GM12864 (cell line): ENCODE data around the gene ZFYVE27.

Experiments
- DNase-seq: peaks from one replicate; pipeline ENCODE4 v3.0.0-alpha.2; 2011; ENCODE audit warnings: low read depth
- H3K4me3 ChIP-seq: 2 replicates; pipeline ENCODE4 v1.5.1; 2011; ENCODE audit warnings: mild to moderate bottlenecking, low read depth, low read length, control low read depth
- TF ChIP-seq, protein P1 (sequence below): IDR thresholded peaks from 2 replicates; pipeline ENCODE4 v1.5.1; 2011; ENCODE audit warnings: low read depth, mild to moderate bottlenecking, moderate library complexity, low read length, control low read depth, inconsistent platforms; ENCODE audit errors: missing control alignments

ZFYVE27 gene

DNA sequence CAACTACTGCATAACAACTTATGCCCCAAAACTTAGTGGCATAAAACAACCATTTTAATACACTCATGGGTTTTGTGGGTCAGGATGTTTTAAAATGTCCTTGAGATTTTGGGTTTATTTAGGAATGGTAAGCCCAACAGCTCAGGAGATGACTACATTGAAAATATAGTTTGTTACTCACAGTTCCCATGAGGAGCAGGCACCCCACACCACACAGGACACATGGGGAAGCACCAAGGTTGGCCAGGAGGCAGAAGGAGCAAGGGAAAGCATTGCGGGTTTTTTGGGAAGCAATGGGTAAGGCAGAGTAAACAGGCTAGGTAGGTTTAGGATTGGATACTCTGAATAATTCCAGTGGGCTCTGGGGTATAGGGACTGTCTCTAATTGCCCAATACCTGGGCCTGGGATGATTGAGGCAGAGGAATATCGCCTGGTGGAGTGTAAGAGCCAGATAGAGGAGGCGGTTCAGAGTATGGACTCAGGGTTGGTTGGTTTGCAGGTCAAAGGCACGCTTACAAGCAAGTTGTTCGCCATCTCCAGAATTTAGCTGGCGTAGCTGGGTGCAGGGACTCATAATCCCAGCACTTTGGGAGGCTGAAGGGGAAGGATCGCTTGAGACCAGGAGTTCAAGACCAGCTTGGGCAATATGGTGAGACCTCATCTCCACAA, 33.4 kb upstream of the ZFYVE27 start:
- H3K4me3 ChIP-seq: no peak overlapping the region
- TF ChIP-seq, protein P1, sequence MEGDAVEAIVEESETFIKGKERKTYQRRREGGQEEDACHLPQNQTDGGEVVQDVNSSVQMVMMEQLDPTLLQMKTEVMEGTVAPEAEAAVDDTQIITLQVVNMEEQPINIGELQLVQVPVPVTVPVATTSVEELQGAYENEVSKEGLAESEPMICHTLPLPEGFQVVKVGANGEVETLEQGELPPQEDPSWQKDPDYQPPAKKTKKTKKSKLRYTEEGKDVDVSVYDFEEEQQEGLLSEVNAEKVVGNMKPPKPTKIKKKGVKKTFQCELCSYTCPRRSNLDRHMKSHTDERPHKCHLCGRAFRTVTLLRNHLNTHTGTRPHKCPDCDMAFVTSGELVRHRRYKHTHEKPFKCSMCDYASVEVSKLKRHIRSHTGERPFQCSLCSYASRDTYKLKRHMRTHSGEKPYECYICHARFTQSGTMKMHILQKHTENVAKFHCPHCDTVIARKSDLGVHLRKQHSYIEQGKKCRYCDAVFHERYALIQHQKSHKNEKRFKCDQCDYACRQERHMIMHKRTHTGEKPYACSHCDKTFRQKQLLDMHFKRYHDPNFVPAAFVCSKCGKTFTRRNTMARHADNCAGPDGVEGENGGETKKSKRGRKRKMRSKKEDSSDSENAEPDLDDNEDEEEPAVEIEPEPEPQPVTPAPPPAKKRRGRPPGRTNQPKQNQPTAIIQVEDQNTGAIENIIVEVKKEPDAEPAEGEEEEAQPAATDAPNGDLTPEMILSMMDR: no peak
- no peak for DNase-seq

DNA sequence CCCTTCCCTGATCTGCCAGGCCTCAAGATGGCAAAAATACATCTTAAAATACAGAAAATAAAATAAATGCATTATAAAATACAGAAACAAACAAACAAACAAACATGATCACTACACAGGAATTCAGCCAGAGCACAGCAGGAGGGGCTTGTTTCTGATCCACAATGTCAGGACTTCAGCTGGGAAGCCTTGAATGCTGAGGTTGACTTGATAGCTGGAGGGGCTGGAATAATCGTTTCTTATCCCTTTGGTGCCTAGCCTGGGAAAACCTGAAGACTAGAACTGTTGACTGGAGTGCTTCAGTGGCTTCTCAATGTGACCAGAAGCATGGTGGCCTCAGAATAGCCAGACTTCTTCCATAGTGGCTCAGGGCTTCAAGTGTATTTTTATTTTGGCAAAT, 32.6 kb upstream of the ZFYVE27 start:
- no peak overlapping the region for H3K4me3 ChIP-seq
- TF ChIP-seq, protein P1: no peak
- no peak for DNase-seq

DNA sequence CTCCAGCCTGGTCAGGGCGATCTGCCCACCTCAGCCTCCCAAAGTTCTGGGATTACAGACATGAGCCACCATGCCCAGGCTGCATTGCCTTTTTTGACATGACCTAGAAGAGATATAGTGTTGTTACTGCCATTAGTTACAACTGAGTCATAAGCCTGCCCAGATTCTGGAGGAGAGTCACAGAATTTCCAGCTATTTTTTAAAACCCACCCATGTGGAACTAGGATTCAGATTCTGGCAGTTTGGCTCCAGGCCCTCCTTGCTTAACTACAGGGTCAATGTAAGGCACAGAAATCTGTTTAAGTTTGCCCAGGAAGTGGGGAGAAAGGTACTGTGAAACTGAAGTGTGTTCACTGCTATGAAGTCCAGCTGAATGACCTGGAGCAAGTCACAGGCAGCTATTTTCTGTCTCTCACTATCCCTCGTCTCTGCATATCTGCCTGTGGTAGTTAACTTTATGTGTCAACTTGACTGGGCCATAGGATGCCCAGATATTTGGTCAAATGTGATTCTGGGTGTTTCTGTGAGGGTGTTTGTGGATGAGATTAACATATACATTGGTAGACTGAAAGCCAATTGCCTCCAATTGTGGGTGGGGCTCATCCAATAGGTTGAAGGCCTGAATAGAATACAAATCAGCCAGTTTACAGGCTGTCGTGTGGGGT, 31.8 kb upstream of the ZFYVE27 start:
- TF ChIP-seq, protein P1: no peak
- no peak overlapping the region for H3K4me3 ChIP-seq
- no peak for DNase-seq

DNA sequence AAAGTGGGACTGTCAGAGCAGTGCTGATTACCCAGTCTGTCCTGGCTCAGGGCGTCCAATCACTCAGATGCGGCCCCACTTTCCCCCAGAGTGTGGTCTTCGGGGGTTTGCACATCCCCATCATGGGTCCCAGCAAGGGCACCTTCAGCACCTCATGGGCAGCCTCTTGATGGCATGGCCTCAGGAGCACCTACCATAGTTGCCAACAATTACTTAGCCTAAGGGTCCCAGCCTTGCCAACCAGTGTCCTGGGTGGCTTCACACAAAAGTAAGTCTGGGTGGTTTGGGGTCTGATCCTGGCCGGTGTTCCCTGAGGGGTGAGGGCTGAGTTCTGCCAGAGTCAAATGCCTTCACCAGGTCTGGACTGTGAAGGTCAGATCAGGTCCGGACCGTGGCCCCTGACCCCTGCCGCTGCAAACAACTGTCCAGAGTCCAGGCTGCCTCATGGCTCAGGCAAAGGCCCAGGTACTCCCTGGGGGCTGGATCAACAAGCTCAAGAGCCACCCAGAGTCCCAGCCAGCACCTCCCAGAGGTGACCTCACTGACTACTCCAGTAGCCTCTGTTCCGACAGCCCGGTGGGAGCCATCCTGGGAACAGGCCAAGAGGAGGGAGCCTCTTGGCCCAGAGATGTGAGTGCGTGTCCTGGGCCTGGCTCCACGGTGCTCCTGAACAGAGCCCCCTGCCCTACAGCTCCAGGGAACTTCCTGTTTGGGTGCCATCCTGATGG, 29.6 kb upstream of the ZFYVE27 start:
- H3K4me3 ChIP-seq: no peak overlapping the region
- TF ChIP-seq, protein P1: no peak
- DNase-seq: no peak

DNA sequence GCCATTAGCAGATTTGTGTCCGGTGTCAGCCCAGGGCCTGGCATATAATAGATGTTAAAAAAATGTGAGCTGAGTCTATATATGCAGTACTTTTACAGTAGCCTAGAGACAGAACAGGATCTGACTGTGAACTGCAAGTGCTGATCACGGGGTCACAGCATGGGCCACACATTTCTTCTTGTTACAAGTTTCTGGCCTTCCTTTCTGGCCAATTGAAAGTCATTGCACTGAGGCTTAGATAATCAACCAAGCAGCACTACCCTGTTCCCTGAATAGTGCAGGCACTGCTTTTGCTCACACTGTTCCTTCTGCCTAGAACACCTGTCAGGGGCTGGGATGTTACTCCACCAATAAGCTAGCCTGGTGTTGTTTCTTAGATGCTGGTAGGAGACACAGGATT, 28.8 kb upstream of the ZFYVE27 start:
- TF ChIP-seq, protein P1: no peak
- DNase-seq: no peak
- H3K4me3 ChIP-seq: no peak overlapping the region

DNA sequence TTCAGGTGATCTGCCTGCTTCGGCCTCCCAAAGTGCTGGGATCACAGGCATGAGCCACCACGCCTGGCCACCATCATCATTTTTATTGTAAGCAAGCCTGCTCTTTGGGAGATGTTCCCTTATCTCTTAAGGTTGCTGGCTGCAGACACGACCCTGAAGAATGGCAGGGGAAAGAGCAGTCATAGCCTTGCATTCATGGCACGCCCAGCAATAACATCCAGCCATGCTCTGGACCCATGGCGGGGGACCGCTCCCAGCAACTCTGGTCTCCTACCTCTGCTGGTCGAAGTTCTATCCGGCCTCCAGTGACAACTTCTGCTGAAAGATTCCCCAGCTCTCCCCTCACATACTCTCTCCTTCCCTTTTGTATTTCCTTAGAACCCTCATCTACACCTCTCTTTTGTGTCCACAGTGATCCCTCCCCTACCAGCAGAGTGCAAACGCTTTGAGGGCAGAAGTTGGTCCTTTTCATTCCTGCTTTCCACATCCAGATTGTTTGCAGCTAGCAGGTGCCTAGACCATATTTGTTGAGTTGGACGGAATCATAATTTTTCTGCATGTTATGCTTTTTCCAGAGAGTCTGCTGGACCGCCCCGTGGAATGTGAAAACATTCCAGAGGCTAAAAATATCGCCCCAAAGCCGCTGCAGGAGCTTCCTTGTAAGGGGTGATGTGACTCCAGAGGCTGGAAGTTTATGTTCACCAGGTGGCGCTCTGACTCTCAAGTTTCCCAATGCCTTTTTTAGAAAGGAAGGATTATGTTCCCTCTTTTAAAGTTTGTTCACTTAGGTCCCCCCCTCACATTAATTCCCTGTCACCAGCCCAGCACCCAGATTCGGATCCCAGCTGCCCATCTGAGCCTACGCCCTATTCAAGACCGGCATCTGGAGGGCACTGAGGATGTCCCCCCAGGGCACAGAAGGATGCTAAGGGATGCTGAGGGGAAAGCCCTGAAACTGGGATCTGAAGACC, 27.7 kb upstream of the ZFYVE27 start:
- H3K4me3 ChIP-seq: no peak overlapping the region
- DNase-seq: no peak
- TF ChIP-seq, protein P1: peak; percentile 67
